ENCODE results near the gene VIPR1.

- no peak for TF ChIP-seq SP1 (IDR thresholded peaks at IDR 0.05)
- TF ChIP-seq ZNF384 (IDR thresholded peaks at IDR 0.05) = no peak
- TF ChIP-seq SUZ12 (IDR thresholded peaks at IDR 0.05) = no peak
- no peak for TF ChIP-seq FOXM1 (IDR thresholded peaks at IDR 0.05; ENCODE audit: borderline replicate concordance)
Measured at GRCh38 chr3:42581400-42581708, 78.9 kb downstream of the VIPR1 start.
